ENCODE measurements around the gene CCDC181.
A peak's percentile ranks its signal among the peaks of the same experiment; 100 is the strongest.
"Not testable (repeated sequence)": the region's sequence is repeated elsewhere in the genome, so short reads cannot be mapped to it uniquely, and the experiment has no call there.

CCDC181 gene

DNA sequence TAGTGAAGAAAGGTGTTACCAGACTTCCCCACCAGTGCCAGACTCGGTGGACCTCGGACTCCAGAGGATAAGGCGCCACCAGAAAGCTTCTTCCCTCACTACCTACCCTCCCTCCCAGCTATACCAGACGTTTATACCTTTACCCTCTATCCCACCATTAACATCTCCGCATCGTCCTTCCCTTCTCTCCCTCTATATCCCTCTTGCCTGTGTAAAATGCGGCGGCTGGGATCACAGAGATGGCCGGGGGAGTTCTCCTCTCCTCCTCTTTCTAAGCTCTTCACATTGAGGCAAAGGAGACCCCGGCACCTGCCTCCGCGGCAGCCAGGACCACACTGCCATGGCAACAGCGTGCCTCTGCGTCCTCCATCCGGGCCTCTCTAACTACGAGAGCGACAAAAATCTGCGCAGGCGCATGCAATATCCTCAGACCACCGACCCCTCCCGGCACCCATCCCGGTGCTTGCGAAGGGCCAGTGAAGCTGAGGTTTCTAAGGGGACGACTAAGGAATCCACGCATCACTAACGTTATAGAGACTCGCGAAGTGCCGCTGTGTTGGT lies at the start of gene CCDC181:
TSS of gene CCDC181 (minus strand) at position 394 of the 561 bp plus-strand sequence. CDS start 2,547 bp downstream, outside the sequence.
- DNase-seq (ENCODE audit: low read depth, low spot score), result peak; percentile 82

DNA sequence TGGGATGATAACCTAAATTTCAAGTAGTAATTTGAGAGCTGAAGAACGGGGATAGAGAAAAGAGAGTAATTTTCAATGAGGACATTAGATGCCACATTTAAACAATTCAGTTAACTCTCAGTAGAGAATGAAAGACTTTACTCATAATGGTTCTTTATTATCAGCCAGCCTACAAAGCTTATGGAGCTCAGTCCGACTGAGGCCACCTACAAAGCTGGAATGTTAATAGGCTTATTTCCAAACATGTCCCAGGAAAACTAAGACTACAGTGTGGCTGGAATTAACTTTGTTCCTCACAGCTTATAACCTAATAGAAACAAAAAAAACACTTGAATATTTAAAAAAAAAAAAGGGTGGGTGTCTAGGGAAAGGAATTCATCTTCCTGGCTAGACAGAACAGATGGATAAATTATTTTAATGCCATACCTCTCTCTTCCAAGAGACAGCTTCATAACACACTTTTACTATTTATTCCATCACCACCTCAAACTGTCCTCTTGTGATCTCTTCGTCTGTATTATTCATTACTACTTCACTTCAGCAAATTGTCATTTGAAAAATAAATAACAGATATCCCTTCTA lies 48.6 kb upstream of the CCDC181 start:
- DNase-seq (ENCODE audit: low read depth, low spot score), result no peak

DNA sequence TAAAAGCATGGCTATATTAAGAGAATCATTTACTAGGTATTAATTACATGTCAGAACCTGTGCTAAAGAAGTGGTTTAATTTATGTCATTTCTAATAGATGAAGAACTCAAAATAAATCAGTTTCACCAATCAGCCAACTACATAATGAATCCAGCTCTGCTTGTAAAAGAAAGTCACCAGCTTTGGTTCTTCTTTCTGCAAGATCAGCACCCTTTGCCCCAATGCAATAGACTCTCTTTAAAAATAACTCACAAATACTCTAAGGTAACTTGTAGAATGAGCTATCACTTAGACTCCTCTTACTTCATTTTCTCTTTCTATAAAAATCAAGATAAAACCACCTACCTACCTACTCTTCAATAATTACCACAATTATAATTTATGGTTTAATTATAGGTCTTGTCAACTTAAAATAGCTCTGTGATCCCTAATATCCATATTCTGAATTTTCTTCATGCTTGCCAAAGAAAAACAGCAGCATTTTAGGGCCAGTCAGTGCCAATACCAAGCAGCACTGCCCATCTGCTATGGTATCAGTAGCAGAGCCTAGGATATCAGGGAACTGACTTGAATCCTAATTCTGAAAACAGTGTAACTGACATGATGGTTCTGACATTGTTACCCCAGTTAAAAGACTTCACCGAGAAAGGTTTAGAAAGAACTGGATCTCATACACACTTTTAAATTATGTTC lies 47.2 kb upstream of the CCDC181 start:
- no peak for DNase-seq (ENCODE audit: low read depth, low spot score)

DNA sequence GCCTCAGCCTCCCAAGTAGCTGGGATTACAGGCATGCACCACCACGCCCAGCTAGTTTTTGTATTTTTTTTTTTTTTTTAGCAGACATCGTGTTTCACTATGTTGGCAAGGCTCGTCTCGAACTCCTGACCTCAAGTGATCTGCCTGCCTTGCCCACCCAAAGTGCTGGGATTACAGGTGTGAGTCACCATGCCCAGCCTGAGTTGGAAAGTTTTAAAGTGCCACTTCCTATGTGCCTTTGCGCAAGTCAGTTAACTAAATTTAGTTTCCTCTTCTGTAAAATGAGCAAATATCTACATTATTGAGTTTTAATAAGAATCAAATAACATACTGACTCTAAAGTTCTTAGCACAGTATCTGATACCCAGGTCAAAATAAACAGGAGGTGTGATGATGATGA lies 46.1 kb upstream of the CCDC181 start:
- no peak for DNase-seq (ENCODE audit: low read depth, low spot score)

DNA sequence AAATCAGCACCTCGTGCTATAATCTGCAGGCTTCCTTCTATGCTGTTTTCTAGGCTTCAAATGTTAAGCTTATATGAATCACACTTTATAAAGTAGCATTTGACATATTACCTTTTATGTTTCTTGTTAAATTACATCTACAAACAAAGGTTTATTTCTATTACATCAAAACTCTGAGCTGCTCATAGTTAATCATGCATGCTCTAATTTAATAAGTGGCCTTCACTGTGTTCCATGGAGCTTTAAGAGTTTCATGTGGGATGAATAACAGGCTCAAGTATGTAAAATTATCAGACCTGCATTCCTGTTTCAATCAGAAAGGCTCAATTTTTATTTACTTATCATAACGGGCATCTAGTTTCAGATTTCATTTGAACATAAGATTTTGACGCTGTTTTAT lies 45.5 kb upstream of the CCDC181 start:
- no peak for DNase-seq (ENCODE audit: low read depth, low spot score)

DNA sequence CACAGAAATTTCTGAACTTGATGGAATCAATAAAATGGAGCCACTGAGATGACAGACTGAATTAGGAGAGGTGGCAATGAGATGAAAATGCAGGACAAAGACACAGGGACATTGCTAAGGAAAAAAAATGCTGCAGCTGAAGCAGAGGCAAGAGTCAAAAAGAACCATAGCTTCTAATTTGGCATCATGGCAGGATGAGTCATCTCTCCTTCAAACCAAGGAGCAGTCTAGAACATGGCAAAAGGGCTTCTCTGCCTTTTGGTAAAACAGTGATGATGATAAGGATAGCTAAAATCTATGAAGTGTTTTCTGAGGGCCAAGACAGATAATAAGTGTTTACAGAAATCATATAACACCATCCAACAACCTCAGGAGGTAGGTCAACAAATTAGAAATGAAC lies 41.7 kb upstream of the CCDC181 start:
- no peak for DNase-seq (ENCODE audit: low read depth, low spot score)

DNA sequence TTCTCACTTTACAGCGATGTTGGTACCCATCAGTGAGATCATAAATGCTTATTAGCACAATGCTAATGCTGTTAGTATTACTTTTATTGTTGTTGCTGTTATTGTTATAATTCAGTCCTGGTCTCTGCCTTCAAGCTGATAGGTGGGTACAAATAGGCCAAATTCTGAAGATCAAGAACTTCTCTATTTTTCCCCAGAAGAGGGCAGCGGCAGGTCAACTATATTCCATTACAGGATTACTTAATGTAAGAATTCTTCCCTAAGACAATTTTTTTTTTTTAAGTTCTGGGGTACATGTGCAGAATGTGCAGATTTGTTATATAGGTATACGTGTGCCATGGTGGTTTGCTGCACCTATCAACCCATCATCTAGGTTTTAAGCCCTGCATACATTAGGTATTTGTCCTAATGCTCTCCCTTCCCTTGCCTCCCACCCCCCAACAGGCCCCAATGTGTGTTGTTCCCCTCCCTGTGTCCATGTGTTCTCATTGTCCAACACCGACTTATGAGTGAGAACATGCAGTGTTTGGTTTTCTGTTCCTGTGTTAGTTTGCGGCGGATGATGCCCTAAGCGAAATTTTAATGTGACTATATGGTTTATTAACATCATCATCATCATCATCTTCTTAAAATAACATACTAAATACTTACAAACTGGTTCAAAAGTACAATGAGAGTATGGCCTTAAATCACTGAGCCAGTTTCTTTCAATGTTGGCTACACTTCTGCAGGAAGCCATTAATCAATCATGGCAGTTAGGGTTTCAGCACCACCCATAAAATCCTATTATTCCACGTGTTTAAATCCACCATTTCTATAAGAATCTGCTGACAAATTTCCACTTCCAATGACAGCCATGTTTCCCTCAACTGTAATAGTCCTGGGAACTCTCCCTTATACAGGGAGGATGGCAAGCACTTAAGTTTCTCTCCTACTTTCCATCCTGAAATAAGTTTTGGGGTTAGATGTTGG lies 39.3 kb upstream of the CCDC181 start:
- DNase-seq (ENCODE audit: low read depth, low spot score), result no peak

DNA sequence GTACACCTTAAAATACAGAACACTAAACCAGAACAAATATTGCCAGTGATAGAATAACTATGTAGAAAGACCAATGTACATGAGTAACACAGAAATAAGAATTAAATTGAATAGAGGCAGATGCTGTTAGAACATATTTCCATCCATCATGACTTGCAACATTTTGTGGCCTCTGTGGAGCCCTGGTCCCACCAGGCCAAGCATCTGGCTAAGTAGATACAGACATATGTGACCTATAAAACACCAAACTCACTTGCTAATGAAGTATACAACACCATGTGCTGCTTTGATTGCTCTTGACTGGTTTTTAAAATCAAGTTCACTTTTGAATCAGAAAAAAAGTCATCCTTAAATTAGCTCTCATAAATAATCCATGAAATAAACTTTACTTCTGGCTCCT lies 38.0 kb upstream of the CCDC181 start:
- DNase-seq (ENCODE audit: low read depth, low spot score), result no peak

DNA sequence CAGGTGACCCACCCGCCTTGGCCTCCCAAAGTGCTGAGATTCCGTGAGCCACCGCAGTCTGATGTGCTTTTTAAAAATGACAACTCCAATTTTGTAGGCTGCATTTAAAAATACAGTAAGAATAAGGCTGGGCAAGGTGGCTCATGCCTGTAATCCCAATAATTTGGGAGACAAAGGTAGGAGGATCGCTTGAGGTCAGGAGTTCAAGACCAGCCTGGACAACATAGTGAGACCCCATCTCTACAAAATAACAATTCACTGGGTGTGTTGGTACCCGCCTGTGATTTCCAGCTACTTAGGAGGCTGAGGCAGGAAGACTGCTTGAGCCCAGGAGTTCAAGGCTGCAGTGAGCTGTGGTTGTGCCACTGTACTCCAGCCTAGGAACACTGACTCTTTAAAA lies 35.1 kb upstream of the CCDC181 start:
- DNase-seq (ENCODE audit: low read depth, low spot score), result no peak

DNA sequence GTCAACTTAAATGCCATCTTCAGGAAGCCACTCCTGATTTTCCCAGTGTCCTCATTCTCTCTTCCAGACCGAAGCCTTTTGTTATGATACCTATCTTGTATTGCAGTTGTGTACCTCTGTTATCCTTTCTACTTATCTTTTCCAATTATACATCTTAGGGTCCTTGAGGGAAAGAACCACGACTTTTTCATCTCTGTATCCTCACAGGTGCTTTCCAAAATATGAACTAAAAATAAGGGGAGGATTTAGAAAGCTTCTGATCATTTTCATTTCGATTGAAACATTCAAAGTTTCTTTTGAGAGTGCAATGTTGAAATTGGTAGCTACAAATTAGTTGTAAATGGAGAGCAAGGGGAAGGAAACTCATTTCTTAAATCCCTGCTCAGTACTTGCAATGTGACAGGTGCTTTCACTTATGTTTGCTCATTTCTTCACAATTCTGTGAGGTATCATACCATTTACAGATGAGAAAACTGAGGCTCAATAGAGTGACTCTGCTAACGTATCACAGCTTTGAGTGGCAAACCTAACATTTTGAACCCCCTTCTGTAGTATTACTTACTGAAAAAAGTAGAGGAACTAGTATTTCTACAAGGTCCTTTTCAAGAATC lies 34.2 kb upstream of the CCDC181 start:
- DNase-seq (ENCODE audit: low read depth, low spot score), result no peak

DNA sequence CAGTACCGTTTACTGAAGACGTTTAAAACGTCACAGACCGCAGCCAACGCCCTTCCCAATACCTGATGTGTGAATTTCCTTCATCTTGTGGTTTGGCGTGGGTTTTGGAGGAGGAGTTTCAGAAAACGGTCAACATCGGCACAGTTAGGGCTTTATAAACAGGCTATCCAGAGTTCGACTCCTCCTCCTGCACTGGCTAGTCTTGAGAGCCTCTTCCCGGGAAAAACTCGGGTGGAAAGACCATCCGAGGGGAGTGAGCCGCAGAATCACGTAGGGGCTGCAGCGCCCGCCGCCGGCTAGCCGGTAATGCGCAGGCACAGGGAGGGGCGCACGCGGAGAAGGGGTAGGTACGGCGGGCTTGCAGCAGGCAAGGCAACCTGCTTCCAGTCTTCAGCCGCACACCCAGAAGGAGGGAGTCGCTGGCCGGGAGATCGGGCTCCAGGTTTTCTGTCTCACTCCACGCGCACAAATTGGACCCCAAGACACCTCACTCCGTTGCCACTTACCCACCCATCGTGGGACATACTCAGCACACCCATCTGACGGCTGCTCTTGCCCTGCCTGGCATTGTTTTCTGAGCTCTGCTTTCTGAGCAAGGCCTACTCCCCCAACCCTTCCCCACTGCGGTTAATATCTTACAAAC lies 33.0 kb upstream of the CCDC181 start:
- DNase-seq (ENCODE audit: low read depth, low spot score), result no peak

DNA sequence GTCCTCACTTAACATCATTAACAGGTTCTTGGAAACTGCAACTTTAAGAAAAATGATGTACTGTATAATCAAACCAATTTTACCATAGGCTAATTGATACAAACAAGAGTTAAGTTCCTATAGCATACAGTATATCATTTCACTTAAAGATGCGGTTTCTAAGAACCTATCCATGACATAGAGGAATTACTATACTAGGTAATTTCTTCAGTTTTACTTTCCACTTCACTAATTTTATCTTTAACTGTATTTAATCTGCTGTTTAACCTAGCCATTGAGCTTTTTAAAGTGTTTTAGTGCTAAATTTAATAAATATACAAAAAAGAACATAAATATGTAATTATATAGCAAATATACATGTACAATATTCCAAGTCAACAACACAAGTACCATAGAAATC lies 30.2 kb upstream of the CCDC181 start:
- no peak for DNase-seq (ENCODE audit: low read depth, low spot score)

DNA sequence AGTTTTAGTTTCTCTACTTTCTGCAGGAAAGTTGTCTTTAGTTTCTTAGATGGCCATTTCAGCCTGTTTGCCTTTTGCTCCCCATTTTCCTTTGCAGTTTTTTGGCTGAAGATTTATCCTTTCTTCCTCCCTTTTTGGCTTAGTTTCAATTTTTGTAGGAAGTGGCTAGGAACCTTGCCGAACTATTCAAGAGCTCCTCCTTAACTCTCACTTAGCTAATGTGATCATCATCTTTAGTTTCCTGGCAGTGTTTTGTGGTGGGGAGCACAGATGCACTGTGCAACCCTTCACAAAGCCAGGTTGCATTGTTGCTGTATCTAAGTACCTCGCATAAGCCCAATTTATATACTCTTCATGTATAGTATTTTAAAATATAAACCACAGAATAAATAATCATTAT lies 28.8 kb upstream of the CCDC181 start:
- no peak for DNase-seq (ENCODE audit: low read depth, low spot score)

DNA sequence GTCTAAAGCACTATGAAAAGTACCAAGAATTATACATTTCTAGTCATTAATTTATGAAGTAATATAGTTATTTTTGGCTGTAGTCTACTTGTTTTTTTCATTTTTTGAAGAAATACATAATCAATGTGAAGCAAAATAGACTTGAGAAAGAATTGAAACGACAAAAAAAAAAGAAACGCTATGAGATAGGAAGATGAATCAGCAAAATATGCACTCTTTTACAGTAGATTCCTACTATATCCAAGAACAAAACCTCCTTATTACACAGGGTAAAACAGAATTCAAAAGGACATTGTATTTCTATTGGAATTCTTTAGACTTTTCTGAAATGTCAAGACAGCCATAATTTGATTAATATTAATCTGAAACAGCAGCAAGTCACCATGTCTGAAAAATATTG lies 25.6 kb upstream of the CCDC181 start:
- no peak for DNase-seq (ENCODE audit: low read depth, low spot score)

DNA sequence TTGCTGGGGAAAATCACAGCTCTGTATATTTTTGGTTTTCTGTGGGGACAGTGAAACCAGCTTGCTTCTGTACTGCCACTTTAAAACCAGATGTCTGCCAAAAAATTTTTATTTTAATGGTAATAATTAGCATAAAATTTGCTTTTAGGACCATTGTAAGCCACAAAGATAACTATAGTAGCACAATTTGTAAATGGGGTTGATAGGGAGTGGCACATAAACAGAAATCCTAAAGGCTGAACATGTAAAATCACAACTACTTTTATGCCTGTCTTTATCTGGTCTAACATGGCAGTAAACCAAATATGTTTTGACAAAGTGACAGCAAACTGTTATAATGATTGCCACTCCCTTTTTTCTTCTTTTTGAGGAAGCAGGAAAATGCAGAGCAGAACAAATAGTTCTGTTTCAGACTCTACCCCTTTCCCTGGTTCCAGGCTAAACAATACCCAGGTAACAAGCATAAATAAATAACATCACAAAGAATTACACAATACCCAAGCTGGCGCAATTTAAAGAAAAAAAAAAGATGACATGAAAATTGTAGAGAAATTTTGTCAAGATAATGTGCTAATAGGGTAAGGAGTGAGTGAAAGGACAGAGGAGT lies 24.0 kb upstream of the CCDC181 start:
- no peak for DNase-seq (ENCODE audit: low read depth, low spot score)

DNA sequence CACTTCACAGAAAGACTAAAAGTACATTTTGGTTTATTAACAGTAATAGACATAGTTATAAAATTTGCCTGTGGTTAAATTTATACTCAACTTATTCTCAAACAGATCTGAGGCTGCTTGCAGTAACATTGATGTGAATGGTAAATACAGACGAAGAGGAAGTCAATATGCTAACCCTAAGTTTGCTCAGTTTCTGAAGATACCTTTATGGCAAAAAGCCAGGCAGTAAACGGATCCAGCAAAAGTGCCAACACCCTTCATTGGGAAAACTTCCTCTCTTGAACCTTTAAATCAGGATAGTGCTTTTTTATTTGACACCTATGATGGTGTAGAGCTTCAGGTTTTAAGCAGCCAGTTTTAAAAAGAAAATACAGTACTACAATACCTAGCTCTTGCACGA lies 16.6 kb upstream of the CCDC181 start:
- DNase-seq (ENCODE audit: low read depth, low spot score), result no peak

DNA sequence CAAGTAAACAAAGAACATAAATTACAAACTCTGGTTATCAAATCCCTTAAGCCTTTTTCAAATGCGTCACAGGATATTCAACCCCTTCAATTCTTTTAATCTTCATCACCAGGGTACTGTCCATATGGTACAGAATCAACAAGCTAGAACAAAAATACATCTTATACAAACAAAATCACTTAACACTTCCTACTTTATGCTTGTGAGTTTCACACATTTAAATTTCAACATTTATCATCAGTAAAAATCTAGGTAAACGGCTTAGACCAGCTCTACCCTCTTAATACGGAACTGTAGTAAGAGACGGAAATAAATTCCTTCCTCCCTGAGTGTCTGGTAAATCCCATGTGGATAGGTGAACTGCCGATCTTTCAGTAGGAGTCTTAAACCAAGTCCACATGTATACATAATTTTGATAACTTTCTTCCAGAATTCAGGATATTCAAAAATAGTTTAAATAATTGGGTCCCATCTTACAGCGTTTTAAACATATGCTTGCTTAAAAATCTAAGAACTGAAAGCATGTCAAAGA lies 1.0 kb downstream of the CCDC181 start:
- no peak for DNase-seq (ENCODE audit: low read depth, low spot score)

DNA sequence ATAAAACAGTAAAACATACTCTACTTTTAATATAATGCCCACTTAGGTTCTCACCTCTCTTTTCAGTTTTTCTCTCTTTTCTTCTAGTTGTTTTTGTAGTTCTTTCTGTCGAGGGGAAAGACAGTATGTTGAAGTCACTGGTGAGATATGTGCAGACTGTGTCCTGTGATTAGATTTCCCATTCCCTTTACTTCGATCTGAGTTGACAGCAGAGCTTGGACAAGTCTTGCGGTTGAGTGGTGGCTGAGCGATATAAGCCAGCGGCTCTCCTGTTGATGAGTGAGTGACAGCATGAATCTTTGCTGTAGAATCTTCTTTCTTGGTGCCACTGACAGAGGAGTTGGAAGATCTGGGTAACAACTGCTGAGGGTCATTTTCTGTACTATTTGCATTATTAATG lies 6.0 kb downstream of the CCDC181 start:
- no peak for DNase-seq (ENCODE audit: low read depth, low spot score)

DNA sequence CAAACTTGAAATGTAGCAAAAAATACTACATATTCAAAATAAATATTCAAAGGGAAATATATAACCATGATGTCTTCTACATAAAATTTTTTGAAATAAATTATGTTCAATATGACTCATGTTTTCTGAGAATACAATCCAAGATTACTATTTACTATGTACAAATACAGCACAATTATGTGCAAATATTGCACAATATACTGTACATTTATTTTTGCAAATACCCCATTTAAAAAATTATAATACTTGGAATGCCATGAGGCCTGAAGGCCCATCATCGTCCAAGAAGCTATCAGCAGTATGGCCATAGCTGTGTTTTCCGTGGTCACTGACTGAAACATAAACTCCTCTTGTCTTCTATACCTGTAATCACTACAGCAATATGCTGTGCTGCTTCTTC lies 12.3 kb downstream of the CCDC181 start:
- no peak for DNase-seq (ENCODE audit: low read depth, low spot score)

DNA sequence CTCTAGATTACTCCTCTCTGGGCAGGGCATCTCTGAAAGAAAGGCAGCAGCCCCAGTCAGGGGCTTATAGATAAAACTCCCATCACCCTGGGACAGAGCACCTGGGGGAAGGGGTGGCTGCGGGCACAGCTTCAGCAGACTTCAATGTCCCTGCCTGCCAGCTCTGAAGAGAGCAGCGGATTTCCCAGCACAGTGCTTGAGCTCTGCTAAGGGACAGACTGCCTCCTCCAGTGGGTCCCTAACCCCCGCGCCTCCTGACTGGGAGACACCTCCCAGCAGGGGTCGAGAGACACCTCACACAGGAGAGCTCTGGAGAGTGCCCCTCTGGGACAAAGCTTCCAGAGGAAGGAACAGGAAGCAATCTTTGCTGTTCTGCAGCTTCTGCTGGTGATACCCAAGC lies 18.9 kb downstream of the CCDC181 start:
- DNase-seq (ENCODE audit: low read depth, low spot score), result not testable (repeated sequence)

DNA sequence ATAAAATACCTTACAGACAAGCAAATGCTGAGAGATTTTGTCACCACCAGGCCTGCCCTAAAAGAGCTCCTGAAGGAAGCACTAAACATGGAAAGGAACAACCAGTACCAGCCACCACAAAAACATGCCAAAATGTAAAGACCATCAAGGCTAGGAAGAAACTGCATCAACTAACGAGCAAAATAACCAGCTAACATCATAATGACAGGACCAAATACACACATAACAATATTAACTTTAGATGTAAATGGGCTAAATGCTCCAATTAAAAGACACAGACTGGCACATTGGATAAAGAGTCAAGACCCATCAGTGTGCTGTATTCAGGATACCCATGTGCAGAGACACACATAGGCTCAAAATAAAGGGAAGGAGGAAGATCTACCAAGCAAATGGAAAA lies 24.7 kb downstream of the CCDC181 start:
- DNase-seq (ENCODE audit: low read depth, low spot score), result not testable (repeated sequence)
